Measurements from ENCODE around the gene MEIKIN.

DNA sequence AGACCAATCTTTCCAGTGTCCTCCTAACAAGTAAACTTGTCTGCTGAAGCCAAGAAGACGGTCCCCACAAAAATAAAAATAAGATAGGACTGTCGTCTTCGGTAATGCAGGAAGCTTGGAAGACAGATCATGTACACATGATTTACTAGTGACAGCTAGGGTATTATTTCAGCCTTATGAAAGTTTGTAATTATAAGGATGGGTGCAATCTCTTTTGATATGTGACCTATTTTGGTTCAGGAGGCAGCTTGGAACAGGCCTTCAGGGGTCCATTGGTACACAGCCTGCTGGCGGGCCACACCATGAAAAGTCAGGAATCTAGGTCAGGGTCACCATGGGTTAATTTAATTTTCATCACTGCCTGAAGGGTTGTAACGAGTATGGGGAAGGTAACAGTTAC, 13.7 kb upstream of the MEIKIN start:
- TF ChIP-seq EZH2 (IDR thresholded peaks at IDR 0.05; ENCODE audit: low read length, unreplicated experiment) (no peak), CTCF (conservative IDR thresholded peaks at IDR 0.05; ENCODE audit: low read depth, low read length) (no peak)
